NT2/D1 (cell line): ENCODE measurements around the gene LRRC36.

Experiments used
- SUZ12 ChIP-seq: IDR thresholded peaks from 2 replicates; pipeline ENCODE4 v1.6.1; 2011; ENCODE audit not compliant: insufficient read length, insufficient read depth; ENCODE audit errors: extremely low read depth
- YY1 ChIP-seq: IDR thresholded peaks from 2 replicates; pipeline ENCODE4 v1.6.1; 2011; ENCODE audit not compliant: insufficient read length, insufficient read depth
- ZNF274 ChIP-seq: IDR thresholded peaks from 2 replicates; pipeline ENCODE4 v1.6.1; 2011; ENCODE audit warnings: mild to moderate bottlenecking, low read depth, low read length

DNA sequence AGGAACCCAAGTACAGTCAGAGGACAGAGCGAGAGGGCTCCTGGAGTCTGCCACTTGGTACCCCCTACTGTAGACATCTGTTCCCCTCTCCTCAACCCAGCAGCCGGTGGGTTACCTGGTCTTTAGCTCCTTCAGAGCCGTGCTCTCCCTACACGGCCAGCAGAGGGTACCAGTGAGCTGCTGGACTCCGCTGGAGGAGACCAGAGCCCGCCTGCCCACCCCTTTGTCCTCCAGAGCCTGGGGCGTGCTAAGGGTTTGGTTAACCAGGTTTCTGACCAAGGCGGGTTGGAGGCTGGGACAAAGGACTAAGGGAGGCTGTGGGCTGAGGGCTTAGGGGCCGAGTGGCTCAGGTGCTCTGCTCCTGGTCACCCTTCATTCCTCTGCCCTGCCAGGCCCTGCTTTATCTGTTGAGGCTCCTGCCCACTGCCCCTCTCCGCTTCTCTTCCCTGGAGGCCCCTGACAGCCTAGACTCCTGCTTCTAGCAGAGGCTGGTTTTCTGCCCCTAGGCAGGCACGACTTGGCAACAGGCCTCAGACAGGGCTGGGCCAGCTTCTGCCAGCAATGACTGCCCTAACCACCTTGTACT lies 101.6 kb downstream of the LRRC36 start:
- no peak for TF ChIP-seq YY1
- TF ChIP-seq ZNF274, result no peak
- no peak for TF ChIP-seq SUZ12
